NCI-H82 (cell line): ENCODE results near the gene THAP4.

Source experiments
- DNase-seq: peaks from one replicate; lab custom pipeline; 2025; lab: John Stamatoyannopoulos, UW

The THAP4 gene

GRCh38 chr2:241637018-241637794 is at the start of gene THAP4, which contains the start of gene ATG4B:
TSS of gene THAP4 (minus strand) at chr2:241637158. CDS start at chr2:241637017, 141 bp downstream.
TSS of gene ATG4B (plus strand) at chr2:241637693. CDS start at chr2:241637715, 22 bp downstream.
- DNase-seq: peak; percentile 86

- DNase-seq: peak; percentile 48
Measured at GRCh38 chr2:241686324-241686649, 49.3 kb upstream of the THAP4 start.

- no peak for DNase-seq
Measured at GRCh38 chr2:241680827-241681599, 44.1 kb upstream of the THAP4 start.

GRCh38 chr2:241680044-241680443 is 43.1 kb upstream of the THAP4 start:
- DNase-seq: no peak

- no peak for DNase-seq
Measured at GRCh38 chr2:241678784-241679540, 42.0 kb upstream of the THAP4 start.

GRCh38 chr2:241678307-241678706 is 41.3 kb upstream of the THAP4 start:
- DNase-seq: no peak

GRCh38 chr2:241677392-241677791 is 40.4 kb upstream of the THAP4 start:
- DNase-seq: no peak

- no peak for DNase-seq
Measured at GRCh38 chr2:241676665-241677064, 39.7 kb upstream of the THAP4 start.

GRCh38 chr2:241675885-241676284 is 38.9 kb upstream of the THAP4 start:
- DNase-seq: peak; percentile 77

GRCh38 chr2:241673797-241674725 is 37.1 kb upstream of the THAP4 start:
- peak; percentile 37 for DNase-seq

- no peak for DNase-seq
Measured at GRCh38 chr2:241673189-241673663, 36.3 kb upstream of the THAP4 start.

GRCh38 chr2:241672243-241673188 is 35.6 kb upstream of the THAP4 start:
- DNase-seq: no peak

GRCh38 chr2:241671457-241672240 is 34.7 kb upstream of the THAP4 start:
- no peak for DNase-seq

- DNase-seq: no peak
Measured at GRCh38 chr2:241670333-241671110, 33.6 kb upstream of the THAP4 start.

- no peak for DNase-seq
Measured at GRCh38 chr2:241668839-241669238, 31.9 kb upstream of the THAP4 start.

- DNase-seq: no peak
Measured at GRCh38 chr2:241668354-241668753, 31.4 kb upstream of the THAP4 start.

- DNase-seq: no peak
Measured at GRCh38 chr2:241666627-241667400, 29.9 kb upstream of the THAP4 start.
